HFF-Myc (cell line): ENCODE data around the gene PLEKHF1.
"Not testable (repeated sequence)": the region's sequence is repeated elsewhere in the genome, so short reads cannot be mapped to it uniquely, and the experiment has no call there.

Experiments
- DNase-seq: peaks from one replicate; pipeline ENCODE4 v3.0.0-alpha.2; 2011; ENCODE audit warnings: low read depth; ENCODE audit errors: extremely low read depth
- H3K4me3 ChIP-seq: replicated peaks from 2 replicates; pipeline ENCODE4 v1.5.1; 2011; ENCODE audit warnings: low read depth, mild to moderate bottlenecking, control low read depth, low read length
- TF ChIP-seq, protein P1 (sequence below): IDR thresholded peaks from 2 replicates; pipeline ENCODE4 v1.5.1; 2012; ENCODE audit warnings: mild to moderate bottlenecking, low read depth, low read length, control low read depth; ENCODE audit errors: missing control alignments

The PLEKHF1 gene

GRCh38 chr19:29670255-29670654 is 5.0 kb downstream of the PLEKHF1 start:
- TF ChIP-seq, protein P1, sequence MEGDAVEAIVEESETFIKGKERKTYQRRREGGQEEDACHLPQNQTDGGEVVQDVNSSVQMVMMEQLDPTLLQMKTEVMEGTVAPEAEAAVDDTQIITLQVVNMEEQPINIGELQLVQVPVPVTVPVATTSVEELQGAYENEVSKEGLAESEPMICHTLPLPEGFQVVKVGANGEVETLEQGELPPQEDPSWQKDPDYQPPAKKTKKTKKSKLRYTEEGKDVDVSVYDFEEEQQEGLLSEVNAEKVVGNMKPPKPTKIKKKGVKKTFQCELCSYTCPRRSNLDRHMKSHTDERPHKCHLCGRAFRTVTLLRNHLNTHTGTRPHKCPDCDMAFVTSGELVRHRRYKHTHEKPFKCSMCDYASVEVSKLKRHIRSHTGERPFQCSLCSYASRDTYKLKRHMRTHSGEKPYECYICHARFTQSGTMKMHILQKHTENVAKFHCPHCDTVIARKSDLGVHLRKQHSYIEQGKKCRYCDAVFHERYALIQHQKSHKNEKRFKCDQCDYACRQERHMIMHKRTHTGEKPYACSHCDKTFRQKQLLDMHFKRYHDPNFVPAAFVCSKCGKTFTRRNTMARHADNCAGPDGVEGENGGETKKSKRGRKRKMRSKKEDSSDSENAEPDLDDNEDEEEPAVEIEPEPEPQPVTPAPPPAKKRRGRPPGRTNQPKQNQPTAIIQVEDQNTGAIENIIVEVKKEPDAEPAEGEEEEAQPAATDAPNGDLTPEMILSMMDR, result no peak
- no peak for DNase-seq
- no peak overlapping the region for H3K4me3 ChIP-seq

GRCh38 chr19:29671026-29671392 is 5.7 kb downstream of the PLEKHF1 start:
- H3K4me3 ChIP-seq, DNase-seq: not testable (repeated sequence)

- DNase-seq, result no peak
- H3K4me3 ChIP-seq, result no peak overlapping the region
- TF ChIP-seq, protein P1, result peak; percentile 5
Measured at GRCh38 chr19:29671393-29672160, 6.3 kb downstream of the PLEKHF1 start.

- TF ChIP-seq, protein P1, result no peak
- no peak overlapping the region for H3K4me3 ChIP-seq
- DNase-seq, result no peak
Measured at GRCh38 chr19:29672319-29672932, 7.2 kb downstream of the PLEKHF1 start.

GRCh38 chr19:29672933-29673336 is 7.7 kb downstream of the PLEKHF1 start:
- TF ChIP-seq, protein P1, result no peak
- DNase-seq, result no peak

DNA sequence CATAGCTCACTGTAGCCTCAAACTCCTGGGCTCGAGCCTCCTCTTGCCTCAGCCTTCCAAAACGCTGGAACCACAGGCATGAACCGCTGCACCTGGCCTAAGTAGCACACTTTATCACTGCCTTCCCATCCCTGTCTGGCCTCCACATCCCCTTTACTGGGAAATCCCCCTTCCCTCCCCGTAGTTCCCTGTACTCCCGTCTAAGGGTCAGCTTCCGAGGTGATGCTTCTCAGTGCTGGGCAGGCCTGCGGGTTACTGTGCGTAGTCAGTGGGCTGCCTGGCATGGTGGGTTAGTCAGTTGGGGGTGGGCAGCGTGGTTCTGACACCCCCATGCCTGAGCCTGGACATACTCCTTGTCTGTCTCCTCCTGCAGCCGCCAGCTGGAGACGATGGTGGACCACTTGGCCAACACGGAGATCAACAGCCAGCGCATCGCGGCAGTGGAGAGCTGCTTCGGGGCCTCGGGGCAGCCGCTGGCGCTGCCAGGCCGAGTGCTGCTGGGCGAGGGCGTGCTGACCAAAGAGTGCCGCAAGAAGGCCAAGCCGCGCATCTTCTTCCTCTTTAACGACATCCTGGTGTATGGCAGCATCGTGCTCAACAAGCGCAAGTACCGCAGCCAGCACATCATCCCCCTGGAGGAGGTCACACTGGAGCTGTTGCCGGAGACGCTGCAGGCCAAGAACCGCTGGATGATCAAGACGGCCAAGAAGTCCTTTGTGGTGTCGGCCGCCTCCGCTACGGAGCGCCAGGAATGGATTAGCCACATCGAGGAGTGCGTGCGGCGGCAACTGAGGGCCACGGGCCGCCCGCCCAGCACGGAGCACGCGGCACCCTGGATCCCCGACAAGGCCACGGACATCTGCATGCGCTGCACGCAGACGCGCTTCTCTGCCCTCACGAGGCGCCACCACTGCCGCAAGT is 8.4 kb downstream of the PLEKHF1 start:
- no peak for DNase-seq
- no peak overlapping the region for H3K4me3 ChIP-seq
- TF ChIP-seq, protein P1, result no peak

More at GRCh38 chr19:29672933-29673336, 7.7 kb downstream of the PLEKHF1 start:
- H3K4me3 ChIP-seq, result no peak overlapping the region
